Suprapubic skin (tissue), 4 donors: Measurements from ENCODE around the gene APOBEC3H.

ENCODE experiments used
- POLR2A ChIP-seq, 2 donors: fragments of 450-650 bp; IDR thresholded peaks; one replicate each; pipeline ENCODE4 v1.6.1; 2017; ENCODE audit warnings: antibody characterized with exemption in 2 of 2, mild to moderate bottlenecking in 2 of 2, moderate library complexity in 2 of 2
- POLR2AphosphoS5 ChIP-seq, 3 donors: sonication (generic); formaldehyde crosslinking; IDR thresholded peaks; one replicate each; pipeline ENCODE4 v1.6.1; 2017; ENCODE audit warnings: antibody characterized with exemption in 3 of 3
- TF ChIP-seq, protein P1 (sequence below), 2 donors: fragments of 200-600 bp in 1 of 2; fragments of 450-650 bp in 1 of 2; sonication (generic) in 1 of 2; IDR thresholded peaks; one replicate each; pipeline ENCODE4 v1.5.1; 2016 to 2019; ENCODE audit warnings: antibody characterized with exemption in 2 of 2, mild to moderate bottlenecking in 1 of 2, moderate library complexity in 1 of 2

DNA sequence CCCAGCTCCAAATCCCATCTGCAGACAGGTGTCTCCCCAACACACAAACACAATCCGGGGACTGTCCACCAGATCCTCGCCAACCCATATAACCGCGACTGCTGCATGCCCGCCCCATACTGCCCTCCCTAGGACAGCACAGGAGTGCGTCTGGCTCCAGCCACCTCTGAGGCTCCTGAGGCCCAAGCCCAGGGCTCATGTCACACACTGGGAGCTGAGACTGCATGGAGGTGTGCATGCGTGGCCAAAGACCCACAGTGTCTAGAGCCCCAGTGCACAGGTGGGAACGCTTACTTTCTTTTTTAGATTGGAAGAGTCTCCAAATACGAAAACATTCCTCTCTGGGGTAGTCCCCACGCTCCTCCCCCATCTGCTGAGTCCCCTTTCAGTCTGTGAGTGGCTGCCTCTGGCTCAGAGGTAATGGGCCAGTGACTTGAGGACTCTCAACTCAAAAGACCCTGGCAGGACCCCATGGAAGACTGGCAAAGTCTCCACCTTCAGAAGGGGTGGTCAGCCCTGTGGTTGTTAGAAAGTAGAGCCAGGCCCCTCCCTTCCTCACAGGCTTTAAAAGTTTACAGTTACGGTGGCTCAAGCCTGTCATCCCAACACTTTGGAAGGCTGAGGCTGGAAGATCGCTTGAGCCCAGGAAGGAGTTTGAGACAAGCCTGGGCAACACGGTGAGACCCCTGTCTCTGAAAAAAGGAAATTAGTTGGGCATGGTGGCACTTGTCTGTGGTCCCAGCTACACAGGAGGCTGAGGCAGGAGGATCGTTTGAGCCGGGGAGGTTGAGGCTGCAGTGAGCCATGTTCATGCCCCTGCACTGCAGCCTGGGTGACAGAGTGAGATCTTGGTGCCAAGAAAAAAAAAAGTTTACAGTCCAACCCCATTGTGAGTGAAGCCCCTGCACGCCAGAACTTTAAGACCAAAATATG, 53.1 kb downstream of the APOBEC3H start:
- TF ChIP-seq, protein P1, sequence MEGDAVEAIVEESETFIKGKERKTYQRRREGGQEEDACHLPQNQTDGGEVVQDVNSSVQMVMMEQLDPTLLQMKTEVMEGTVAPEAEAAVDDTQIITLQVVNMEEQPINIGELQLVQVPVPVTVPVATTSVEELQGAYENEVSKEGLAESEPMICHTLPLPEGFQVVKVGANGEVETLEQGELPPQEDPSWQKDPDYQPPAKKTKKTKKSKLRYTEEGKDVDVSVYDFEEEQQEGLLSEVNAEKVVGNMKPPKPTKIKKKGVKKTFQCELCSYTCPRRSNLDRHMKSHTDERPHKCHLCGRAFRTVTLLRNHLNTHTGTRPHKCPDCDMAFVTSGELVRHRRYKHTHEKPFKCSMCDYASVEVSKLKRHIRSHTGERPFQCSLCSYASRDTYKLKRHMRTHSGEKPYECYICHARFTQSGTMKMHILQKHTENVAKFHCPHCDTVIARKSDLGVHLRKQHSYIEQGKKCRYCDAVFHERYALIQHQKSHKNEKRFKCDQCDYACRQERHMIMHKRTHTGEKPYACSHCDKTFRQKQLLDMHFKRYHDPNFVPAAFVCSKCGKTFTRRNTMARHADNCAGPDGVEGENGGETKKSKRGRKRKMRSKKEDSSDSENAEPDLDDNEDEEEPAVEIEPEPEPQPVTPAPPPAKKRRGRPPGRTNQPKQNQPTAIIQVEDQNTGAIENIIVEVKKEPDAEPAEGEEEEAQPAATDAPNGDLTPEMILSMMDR (IDR thresholded peaks at IDR 0.05): no peak
- TF ChIP-seq POLR2A (IDR thresholded peaks at IDR 0.05): no peak
- no peak for TF ChIP-seq POLR2AphosphoS5 (IDR thresholded peaks at IDR 0.05)
